Neural cell (in vitro differentiated cells): ENCODE measurements around the gene NELL1. TPM values are rescaled to one million over a fixed set of nuclear protein-coding genes. Genes with fewer than 3 reads are reported as not detected.

ENCODE experiments used
- H2AFZ ChIP-seq: fragments of 200-600, 300-800 bp; sonication (generic), shearing (Covaris generic); 2 replicates; pipeline ENCODE4 v1.6.0; 2014; ENCODE audit warnings: low read depth, mild to moderate bottlenecking, antibody characterized with exemption, low read length, moderate library complexity
- H3F3A ChIP-seq: fragments of 200-600 bp; shearing (Covaris generic); 2 replicates; pipeline ENCODE4 v1.6.1; 2016; ENCODE audit warnings: mild to moderate bottlenecking, moderate library complexity, mixed read lengths, antibody characterized with exemption, low read length; ENCODE audit not compliant: insufficient read depth, poor library complexity, severe bottlenecking
- H3K27ac ChIP-seq: fragments of 200-600, 300-800 bp; sonication (generic), shearing (Covaris generic); 2 replicates; pipeline ENCODE4 v1.5.1; 2014; ENCODE audit warnings: mild to moderate bottlenecking, low read length, moderate library complexity
- H3K27me3 ChIP-seq: fragments of 300-800, 200-600 bp; sonication (generic), shearing (Covaris generic); 2 replicates; pipeline ENCODE4 v1.6.0; 2014; ENCODE audit warnings: mild to moderate bottlenecking, low read depth, low read length, moderate library complexity; ENCODE audit not compliant: insufficient read depth
- H3K36me3 ChIP-seq: fragments of 300-800, 200-600 bp; sonication (generic), shearing (Covaris generic); 2 replicates; pipeline ENCODE4 v1.5.1; 2014; ENCODE audit warnings: mild to moderate bottlenecking, antibody characterized with exemption, low read length, moderate library complexity; ENCODE audit not compliant: insufficient read depth
- H3K4me2 ChIP-seq: fragments of 300-800, 200-600 bp; sonication (generic), shearing (Covaris generic); 2 replicates; pipeline ENCODE4 v1.6.0; 2014; ENCODE audit warnings: mild to moderate bottlenecking, low read length
- H3K4me3 ChIP-seq: fragments of 300-800, 200-600 bp; sonication (generic), shearing (Covaris generic); 2 replicates; pipeline ENCODE4 v1.5.1; 2014; ENCODE audit warnings: mild to moderate bottlenecking, low read length, moderate library complexity
- H3K79me2 ChIP-seq: fragments of 200-600 bp; shearing (Covaris generic); replicated peaks from 2 replicates; pipeline ENCODE4 v1.6.0; 2014; ENCODE audit warnings: mild to moderate bottlenecking, low read length, moderate library complexity; ENCODE audit not compliant: insufficient read depth
- H3K9ac ChIP-seq: fragments of 300-800, 200-600 bp; sonication (generic), shearing (Covaris generic); 2 replicates; pipeline ENCODE4 v1.6.1; 2016; ENCODE audit warnings: mild to moderate bottlenecking, low read length, mixed read lengths
- H3K9me2 ChIP-seq: fragments of 200-600 bp; shearing (Covaris generic); 2 replicates; pipeline ENCODE4 v1.6.1; 2016; ENCODE audit warnings: mild to moderate bottlenecking, low read length, mixed read lengths; ENCODE audit not compliant: insufficient read depth
- H3K9me3 ChIP-seq: fragments of 200-600, 300-800 bp; sonication (generic), shearing (Covaris generic); 2 replicates; pipeline ENCODE4 v1.6.1; 2016; ENCODE audit warnings: mild to moderate bottlenecking, mixed run types, low read length, moderate library complexity, mixed read lengths
- H4K20me1 ChIP-seq: fragments of 200-600 bp; shearing (Covaris generic); 2 replicates; pipeline ENCODE4 v1.6.1; 2016; ENCODE audit warnings: mild to moderate bottlenecking, mixed run types; ENCODE audit not compliant: insufficient read depth
- EP300 ChIP-seq: fragments of 450-650 bp; conservative IDR thresholded peaks from 2 replicates; pipeline ENCODE4 v1.6.1; 2014; ENCODE audit warnings: antibody characterized with exemption, mild to moderate bottlenecking, moderate library complexity; ENCODE audit not compliant: poor library complexity, severe bottlenecking
- EZH2 ChIP-seq: fragments of 200-600, 300-800 bp; shearing (Covaris generic), sonication (generic); IDR thresholded peaks from 2 replicates; pipeline ENCODE4 v1.6.1; 2014; ENCODE audit warnings: antibody characterized with exemption, low read length, borderline replicate concordance, mild to moderate bottlenecking; ENCODE audit not compliant: insufficient read depth, poor library complexity, severe bottlenecking
- MXI1 ChIP-seq: fragments of 450-650 bp; conservative IDR thresholded peaks from 2 replicates; pipeline ENCODE4 v1.6.1; 2014; ENCODE audit warnings: antibody characterized with exemption, mild to moderate bottlenecking; ENCODE audit not compliant: poor library complexity, severe bottlenecking
- POLR2AphosphoS5 ChIP-seq: IDR thresholded peaks from 2 replicates; pipeline ENCODE4 v1.6.1; 2012
- RAD21 ChIP-seq: fragments of 450-650 bp; conservative IDR thresholded peaks from 2 replicates; pipeline ENCODE4 v1.6.1; 2014; ENCODE audit warnings: antibody characterized with exemption, mild to moderate bottlenecking, moderate library complexity
- SMC3 ChIP-seq: fragments of 450-650 bp; conservative IDR thresholded peaks from 2 replicates; pipeline ENCODE4 v1.6.1; 2014; ENCODE audit warnings: antibody characterized with exemption, mild to moderate bottlenecking, moderate library complexity; ENCODE audit not compliant: poor library complexity
- TAF1 ChIP-seq: IDR thresholded peaks from 2 replicates; pipeline ENCODE4 v1.6.1; 2012; ENCODE audit warnings: low read depth
- polyA plus RNA-seq: library from polyadenylated mRNA; depleted of rRNA; stranded (reverse); fragments of >200 nt; gene quantifications from 2 replicates; pipeline ENCODE4 v1.2.3, GENCODE V29; 2014
- TF ChIP-seq, protein P1 (sequence below): IDR thresholded peaks from 2 replicates; pipeline ENCODE4 v1.6.1; 2012; ENCODE audit warnings: borderline replicate concordance
- TF ChIP-seq, protein P2 (sequence below): fragments of 450-650 bp; IDR thresholded peaks from 2 replicates; pipeline ENCODE4 v1.5.1; 2014; ENCODE audit warnings: antibody characterized with exemption, mild to moderate bottlenecking, moderate library complexity; ENCODE audit not compliant: poor library complexity, severe bottlenecking

The NELL1 gene
- polyA plus RNA-seq, 1 donor from 2014 or later: 70.4 TPM

DNA sequence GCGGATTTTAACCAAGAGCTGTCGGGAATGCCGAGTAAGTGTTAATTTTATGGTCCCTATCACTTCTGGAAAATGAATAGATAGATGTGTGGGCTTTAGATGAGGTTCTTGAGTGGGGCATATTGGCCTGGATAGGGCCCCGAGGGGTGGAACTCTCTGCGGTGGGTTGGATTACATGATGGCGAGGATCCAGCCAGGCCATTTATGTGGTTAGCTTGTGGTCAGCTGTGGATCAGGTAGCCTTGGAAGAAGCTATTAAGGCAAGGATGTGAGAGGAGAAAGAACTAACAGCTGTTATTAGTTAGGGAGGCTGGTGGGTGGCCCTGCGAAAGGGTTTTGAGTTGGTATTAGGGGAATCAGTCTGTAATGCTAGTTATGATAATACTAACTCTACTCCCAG lies 268.4 kb downstream of the NELL1 start:
- no peak overlapping the region for H3K4me3 ChIP-seq
- H3K9me3 ChIP-seq: no peaks in the 10 kb centered on the region
- TF ChIP-seq, protein P1, sequence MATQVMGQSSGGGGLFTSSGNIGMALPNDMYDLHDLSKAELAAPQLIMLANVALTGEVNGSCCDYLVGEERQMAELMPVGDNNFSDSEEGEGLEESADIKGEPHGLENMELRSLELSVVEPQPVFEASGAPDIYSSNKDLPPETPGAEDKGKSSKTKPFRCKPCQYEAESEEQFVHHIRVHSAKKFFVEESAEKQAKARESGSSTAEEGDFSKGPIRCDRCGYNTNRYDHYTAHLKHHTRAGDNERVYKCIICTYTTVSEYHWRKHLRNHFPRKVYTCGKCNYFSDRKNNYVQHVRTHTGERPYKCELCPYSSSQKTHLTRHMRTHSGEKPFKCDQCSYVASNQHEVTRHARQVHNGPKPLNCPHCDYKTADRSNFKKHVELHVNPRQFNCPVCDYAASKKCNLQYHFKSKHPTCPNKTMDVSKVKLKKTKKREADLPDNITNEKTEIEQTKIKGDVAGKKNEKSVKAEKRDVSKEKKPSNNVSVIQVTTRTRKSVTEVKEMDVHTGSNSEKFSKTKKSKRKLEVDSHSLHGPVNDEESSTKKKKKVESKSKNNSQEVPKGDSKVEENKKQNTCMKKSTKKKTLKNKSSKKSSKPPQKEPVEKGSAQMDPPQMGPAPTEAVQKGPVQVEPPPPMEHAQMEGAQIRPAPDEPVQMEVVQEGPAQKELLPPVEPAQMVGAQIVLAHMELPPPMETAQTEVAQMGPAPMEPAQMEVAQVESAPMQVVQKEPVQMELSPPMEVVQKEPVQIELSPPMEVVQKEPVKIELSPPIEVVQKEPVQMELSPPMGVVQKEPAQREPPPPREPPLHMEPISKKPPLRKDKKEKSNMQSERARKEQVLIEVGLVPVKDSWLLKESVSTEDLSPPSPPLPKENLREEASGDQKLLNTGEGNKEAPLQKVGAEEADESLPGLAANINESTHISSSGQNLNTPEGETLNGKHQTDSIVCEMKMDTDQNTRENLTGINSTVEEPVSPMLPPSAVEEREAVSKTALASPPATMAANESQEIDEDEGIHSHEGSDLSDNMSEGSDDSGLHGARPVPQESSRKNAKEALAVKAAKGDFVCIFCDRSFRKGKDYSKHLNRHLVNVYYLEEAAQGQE: no peak
- no peak for TF ChIP-seq POLR2AphosphoS5
- TF ChIP-seq RAD21: no peak
- no peak for TF ChIP-seq EP300
- no peak for TF ChIP-seq TAF1
- TF ChIP-seq, protein P2, sequence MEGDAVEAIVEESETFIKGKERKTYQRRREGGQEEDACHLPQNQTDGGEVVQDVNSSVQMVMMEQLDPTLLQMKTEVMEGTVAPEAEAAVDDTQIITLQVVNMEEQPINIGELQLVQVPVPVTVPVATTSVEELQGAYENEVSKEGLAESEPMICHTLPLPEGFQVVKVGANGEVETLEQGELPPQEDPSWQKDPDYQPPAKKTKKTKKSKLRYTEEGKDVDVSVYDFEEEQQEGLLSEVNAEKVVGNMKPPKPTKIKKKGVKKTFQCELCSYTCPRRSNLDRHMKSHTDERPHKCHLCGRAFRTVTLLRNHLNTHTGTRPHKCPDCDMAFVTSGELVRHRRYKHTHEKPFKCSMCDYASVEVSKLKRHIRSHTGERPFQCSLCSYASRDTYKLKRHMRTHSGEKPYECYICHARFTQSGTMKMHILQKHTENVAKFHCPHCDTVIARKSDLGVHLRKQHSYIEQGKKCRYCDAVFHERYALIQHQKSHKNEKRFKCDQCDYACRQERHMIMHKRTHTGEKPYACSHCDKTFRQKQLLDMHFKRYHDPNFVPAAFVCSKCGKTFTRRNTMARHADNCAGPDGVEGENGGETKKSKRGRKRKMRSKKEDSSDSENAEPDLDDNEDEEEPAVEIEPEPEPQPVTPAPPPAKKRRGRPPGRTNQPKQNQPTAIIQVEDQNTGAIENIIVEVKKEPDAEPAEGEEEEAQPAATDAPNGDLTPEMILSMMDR: no peak
- no peak for TF ChIP-seq SMC3
- TF ChIP-seq EZH2: no peak
- TF ChIP-seq MXI1: no peak
- H4K20me1 ChIP-seq: no peaks in the 10 kb centered on the region
- H3K9ac ChIP-seq: no peak overlapping the region
- no peaks in the 10 kb centered on the region for H3F3A ChIP-seq
- no peaks in the 10 kb centered on the region for H3K27me3 ChIP-seq
- H3K9me2 ChIP-seq: no peaks in the 10 kb centered on the region
- H3K27ac ChIP-seq: no peak overlapping the region
- no peaks in the 10 kb centered on the region for H3K79me2 ChIP-seq
- H3K36me3 ChIP-seq: no peaks in the 10 kb centered on the region
- no peak overlapping the region for H2AFZ ChIP-seq
- no peak overlapping the region for H3K4me2 ChIP-seq

DNA sequence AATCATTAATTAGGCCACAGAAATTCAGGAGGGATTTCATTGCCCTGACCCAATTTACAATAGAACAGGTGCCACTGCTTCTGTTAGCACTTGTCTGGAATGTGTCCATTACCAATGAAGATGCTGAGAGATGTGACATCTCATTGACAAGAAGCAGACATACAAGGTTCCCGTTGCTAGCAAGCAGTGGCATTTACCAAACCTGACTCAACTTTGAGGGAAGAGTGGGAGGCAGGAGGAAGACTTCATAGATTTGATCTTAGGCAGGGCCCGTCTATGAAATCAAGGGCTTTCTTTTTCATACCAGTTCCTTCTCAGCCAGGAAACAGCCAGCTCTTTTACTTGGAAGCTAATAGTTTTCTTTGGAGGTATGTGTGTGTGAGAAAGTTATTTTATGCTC lies 280.2 kb downstream of the NELL1 start:
- Histone ChIP-seq H4K20me1 (no peaks in the 10 kb centered on the region), H3K9ac (no peak overlapping the region), H3K4me3 (no peak overlapping the region), H3K27me3 (no peaks in the 10 kb centered on the region), H3F3A (no peaks in the 10 kb centered on the region), H3K27ac (no peak overlapping the region), H3K36me3 (no peaks in the 10 kb centered on the region), H3K9me3 (no peaks in the 10 kb centered on the region), H2AFZ (no peak overlapping the region), H3K4me2 (no peak overlapping the region), H3K9me2 (no peaks in the 10 kb centered on the region), H3K79me2 (no peaks in the 10 kb centered on the region)
- no peak for TF ChIP-seq RAD21
- TF ChIP-seq, protein P2: no peak
- TF ChIP-seq TAF1: no peak
- no peak for TF ChIP-seq EP300
- no peak for TF ChIP-seq EZH2
- no peak for TF ChIP-seq MXI1
- TF ChIP-seq, protein P1: no peak
- TF ChIP-seq POLR2AphosphoS5: no peak
